NCI-H2029 treated with DMSO at 0.1 percent for 48 hours (cell line): ENCODE measurements around the gene CRCP.

Experiments
- DNase-seq: peaks from one replicate; lab custom pipeline; 2025; lab: John Stamatoyannopoulos, UW

The CRCP gene

GRCh38 chr7:66189695-66190503, 75.3 kb downstream of the CRCP start:
- DNase-seq = no peak

GRCh38 chr7:66190504-66190857, 75.8 kb downstream of the CRCP start:
- no peak for DNase-seq

GRCh38 chr7:66193146-66193725, 78.6 kb downstream of the CRCP start:
- DNase-seq = no peak

GRCh38 chr7:66198469-66198868, 83.8 kb downstream of the CRCP start:
- no peak for DNase-seq

GRCh38 chr7:66198956-66199355, 84.3 kb downstream of the CRCP start:
- DNase-seq = no peak

- no peak for DNase-seq
Measured at GRCh38 chr7:66202441-66202840, 87.8 kb downstream of the CRCP start.
